Natural killer cell (primary cell): ENCODE measurements around the gene BAG3. TPM values are rescaled to one million over a fixed set of nuclear protein-coding genes. Genes with fewer than 3 reads are reported as not detected.

Experiments used
- ATAC-seq, 3 donors: fragments of 150-1000 bp in 2 of 3; fragments of 200-7000 bp in 1 of 3; cut with Tn5 transposase; 1 replicate in 1 of 3; 2 replicates in 2 of 3; pipeline ENCODE4 v1.10.0; 2021; ENCODE audit warnings: mild to moderate bottlenecking in 2 of 3, moderate library complexity in 2 of 3
- DNase-seq, 2 donors: peaks; one replicate each; pipeline versions ENCODE4 v3.0.0 to v3.0.0-alpha.2; 2013 to 2021; ENCODE audit warnings: mixed read lengths in 1 of 2
- H3K27ac ChIP-seq: one replicate; pipeline ENCODE4 v1.5.1; 2013; ENCODE audit warnings: mild to moderate bottlenecking, low read length
- H3K27me3 ChIP-seq: one replicate; pipeline ENCODE4 v1.6.1; 2013; ENCODE audit warnings: low read length; ENCODE audit not compliant: control insufficient read depth, insufficient read depth
- H3K36me3 ChIP-seq: one replicate; pipeline ENCODE4 v1.6.1; 2013; ENCODE audit warnings: low read length; ENCODE audit not compliant: control insufficient read depth, insufficient read depth
- H3K4me1 ChIP-seq: one replicate; pipeline ENCODE4 v1.6.1; 2013; ENCODE audit warnings: low read length; ENCODE audit not compliant: control insufficient read depth, insufficient read depth
- H3K4me3 ChIP-seq: one replicate; pipeline ENCODE4 v1.5.1; 2013; ENCODE audit warnings: low read length
- H3K9me3 ChIP-seq: one replicate; pipeline ENCODE4 v1.6.1; 2013; ENCODE audit warnings: low read length; ENCODE audit not compliant: control insufficient read depth, insufficient read depth
- H3K27ac Mint-ChIP-seq, 2 donors: one replicate each; pipeline ENCODE4 v1.8.0; 2022; ENCODE audit warnings: mild to moderate bottlenecking in 2 of 2, mixed read lengths in 2 of 2, moderate library complexity in 1 of 2
- H3K27me3 Mint-ChIP-seq, 2 donors: one replicate each; pipeline ENCODE4 v1.8.0; 2022; ENCODE audit warnings: low read depth in 2 of 2, mixed read lengths in 2 of 2
- H3K36me3 Mint-ChIP-seq: one replicate; pipeline ENCODE4 v1.8.0; 2022; ENCODE audit warnings: mixed read lengths
- H3K4me1 Mint-ChIP-seq, 2 donors: one replicate each; pipeline ENCODE4 v1.8.0; 2022; ENCODE audit warnings: mixed read lengths in 2 of 2
- H3K4me3 Mint-ChIP-seq: one replicate; pipeline ENCODE4 v1.8.0; 2022; ENCODE audit warnings: mild to moderate bottlenecking, moderate library complexity, mixed read lengths
- H3K9me3 Mint-ChIP-seq, 2 donors: one replicate each; pipeline ENCODE4 v1.8.0; 2022; ENCODE audit warnings: mixed read lengths in 2 of 2
- WGBS: methylation state at CpG from one replicate; pipeline ENCODE4 v1.1.7; 2013; ENCODE audit warnings: missing lambda C conversion rate; ENCODE audit not compliant: insufficient coverage; 5-methylcytosine and 5-hydroxymethylcytosine counted together
- intact Hi-C: fragments of 100-400 bp; cut with micrococcal nuclease; formaldehyde crosslinking; loops from one replicate; pipeline ENCODE4 v1.14.2; 2022
- total RNA-seq, 4 donors: library from RNA; stranded (reverse); fragments of 120-200 nt in 1 of 4; gene quantifications; one replicate each; pipeline versions ENCODE4 v1.2.3 to v1.2.4, GENCODE V29; 2013 to 2022
- TF ChIP-seq, protein P1 (sequence below): fragments of 200-600 bp; IDR thresholded peaks from one replicate; pipeline ENCODE4 v1.8.0; 2022; ENCODE audit warnings: antibody characterized with exemption

BAG3 gene
- total RNA-seq, 3 donors from 2014 or later (not counting 1 experiment from before 2014, with no cell fraction given) = 7.6 to 9.7 (median 8.3) TPM

DNA sequence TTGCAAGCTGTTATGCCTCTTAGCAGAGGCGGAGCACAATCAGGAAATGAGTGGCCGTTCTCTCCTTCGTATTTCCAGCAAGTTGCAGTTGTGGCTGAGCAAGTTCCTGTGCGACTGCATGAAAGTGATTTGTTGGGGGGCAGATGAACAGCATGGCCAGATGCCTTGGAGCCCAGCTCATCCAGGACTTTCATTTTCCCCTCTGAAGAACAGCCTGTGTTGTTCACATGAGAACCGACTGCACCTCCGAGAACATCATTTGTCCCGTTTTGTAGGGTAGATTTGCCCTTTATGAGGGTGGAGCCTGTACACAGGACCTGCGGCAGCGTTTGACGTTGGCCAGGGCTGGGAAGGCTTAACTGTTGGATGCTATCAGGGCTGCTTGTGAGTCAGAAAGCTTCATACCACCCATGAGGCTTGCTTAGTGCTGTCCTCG is 4.4 kb downstream of the BAG3 start:
- DNase-seq (peak in 1 of 2 donors; percentile 68), ATAC-seq (no peak)
- intact Hi-C loops = no loop called here

DNA sequence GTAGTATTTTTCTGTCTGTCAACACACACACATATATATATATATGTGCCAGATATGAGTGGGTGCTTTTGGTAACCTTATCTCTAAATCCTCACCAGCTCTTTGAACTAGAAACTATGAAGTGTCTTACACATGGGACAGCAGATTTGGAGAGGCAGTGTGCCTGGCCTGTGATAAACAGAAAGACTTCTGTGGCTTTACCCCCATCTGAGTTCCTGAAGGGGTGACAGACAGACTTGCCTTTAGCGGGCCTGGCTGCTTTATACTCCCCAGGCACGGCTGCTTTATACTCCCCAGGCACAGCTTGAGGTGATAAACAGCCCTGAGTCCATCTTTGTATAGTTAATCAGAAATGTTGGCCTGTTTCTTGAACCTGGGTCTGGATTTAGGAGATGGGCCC is 5.6 kb downstream of the BAG3 start:
- H3K27me3 ChIP-seq = no peaks in the 10 kb centered on the region
- no peak overlapping the region for H3K4me3 ChIP-seq
- no peak overlapping the region for H3K27ac ChIP-seq
- intact Hi-C loops = no loop called here
- Mint-ChIP-seq H3K4me1 (peaks cover 15 to 20% of the 10 kb centered on the region in 2 donors), H3K27me3 (no peaks in the 10 kb centered on the region), H3K27ac (no peak overlapping the region), H3K36me3 (no peaks in the 10 kb centered on the region), H3K4me3 (no peak overlapping the region), H3K9me3 (no peaks in the 10 kb centered on the region)
- H3K4me1 ChIP-seq = peaks cover 3% of the 10 kb centered on the region
- H3K36me3 ChIP-seq = no peaks in the 10 kb centered on the region
- WGBS = 75% methylated on average over 2 of the region's 2 CpGs
- ATAC-seq (no peak), DNase-seq (no peak)
- TF ChIP-seq, protein P1, sequence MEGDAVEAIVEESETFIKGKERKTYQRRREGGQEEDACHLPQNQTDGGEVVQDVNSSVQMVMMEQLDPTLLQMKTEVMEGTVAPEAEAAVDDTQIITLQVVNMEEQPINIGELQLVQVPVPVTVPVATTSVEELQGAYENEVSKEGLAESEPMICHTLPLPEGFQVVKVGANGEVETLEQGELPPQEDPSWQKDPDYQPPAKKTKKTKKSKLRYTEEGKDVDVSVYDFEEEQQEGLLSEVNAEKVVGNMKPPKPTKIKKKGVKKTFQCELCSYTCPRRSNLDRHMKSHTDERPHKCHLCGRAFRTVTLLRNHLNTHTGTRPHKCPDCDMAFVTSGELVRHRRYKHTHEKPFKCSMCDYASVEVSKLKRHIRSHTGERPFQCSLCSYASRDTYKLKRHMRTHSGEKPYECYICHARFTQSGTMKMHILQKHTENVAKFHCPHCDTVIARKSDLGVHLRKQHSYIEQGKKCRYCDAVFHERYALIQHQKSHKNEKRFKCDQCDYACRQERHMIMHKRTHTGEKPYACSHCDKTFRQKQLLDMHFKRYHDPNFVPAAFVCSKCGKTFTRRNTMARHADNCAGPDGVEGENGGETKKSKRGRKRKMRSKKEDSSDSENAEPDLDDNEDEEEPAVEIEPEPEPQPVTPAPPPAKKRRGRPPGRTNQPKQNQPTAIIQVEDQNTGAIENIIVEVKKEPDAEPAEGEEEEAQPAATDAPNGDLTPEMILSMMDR = no peak
- no peaks in the 10 kb centered on the region for H3K9me3 ChIP-seq

More for the DNA sequence above, 4.4 kb downstream of the BAG3 start:
- Mint-ChIP-seq H3K27me3 (no peaks in the 10 kb centered on the region), H3K4me1 (peaks cover 18 to 22% of the 10 kb centered on the region in 2 donors), H3K27ac (no peak overlapping the region), H3K9me3 (no peaks in the 10 kb centered on the region), H3K36me3 (no peaks in the 10 kb centered on the region), H3K4me3 (no peak overlapping the region)
- Histone ChIP-seq H3K27ac (no peak overlapping the region), H3K4me3 (no peak overlapping the region), H3K4me1 (peaks cover 3% of the 10 kb centered on the region), H3K9me3 (no peaks in the 10 kb centered on the region), H3K27me3 (no peaks in the 10 kb centered on the region), H3K36me3 (no peaks in the 10 kb centered on the region)
- WGBS = 53% methylated on average over 11 of the region's 11 CpGs
- TF ChIP-seq, protein P1 = no peak

DNA sequence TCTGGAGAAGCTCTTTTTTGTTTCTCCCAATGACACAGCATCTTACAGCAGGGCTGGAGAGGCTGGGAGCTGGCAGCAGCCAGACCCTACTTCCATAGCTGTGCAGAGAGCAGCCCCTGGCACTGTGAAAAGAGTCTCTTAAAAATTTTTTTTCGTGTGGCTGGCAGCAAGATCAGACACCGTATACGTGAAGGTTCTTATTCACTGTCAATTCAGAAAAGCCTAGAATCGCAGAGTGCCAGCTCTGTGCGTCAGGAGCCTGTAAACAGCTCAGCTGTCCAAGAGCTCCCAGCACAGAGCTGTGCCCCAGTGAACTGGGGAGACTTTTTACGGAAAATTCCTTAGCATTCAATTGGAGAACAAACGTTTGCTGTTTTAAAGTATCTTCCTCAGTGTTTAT is 6.5 kb downstream of the BAG3 start:
- H3K4me1 Mint-ChIP-seq = peaks cover 8 to 16% of the 10 kb centered on the region in 2 donors

DNA sequence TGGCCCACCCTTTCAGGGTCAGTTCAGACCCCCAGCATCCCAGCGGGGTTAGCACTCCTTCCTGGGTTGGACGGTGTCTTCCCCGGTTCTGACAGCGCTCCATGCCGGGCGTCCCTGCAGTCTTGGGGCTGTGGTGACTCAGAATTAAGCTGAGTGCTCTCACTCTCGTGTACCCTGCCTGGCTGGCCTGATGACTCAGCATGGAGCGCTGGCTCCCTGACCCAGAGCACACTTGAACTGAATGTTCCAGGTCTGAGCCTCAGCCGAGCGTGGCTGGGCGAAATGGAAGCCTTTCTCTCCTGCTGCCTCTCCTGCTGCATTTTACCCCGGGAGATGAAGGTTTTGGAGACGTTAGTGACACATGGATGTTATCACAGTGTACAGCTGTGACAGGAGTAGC is 7.1 kb downstream of the BAG3 start:
- ATAC-seq (no peak), DNase-seq (no peak)
- Histone ChIP-seq H3K4me3 (no peak overlapping the region), H3K4me1 (peaks cover 5% of the 10 kb centered on the region), H3K36me3 (no peaks in the 10 kb centered on the region), H3K9me3 (no peaks in the 10 kb centered on the region), H3K27me3 (no peaks in the 10 kb centered on the region), H3K27ac (no peak overlapping the region)
- TF ChIP-seq, protein P1 = no peak
- 85% methylated on average over 13 of the region's 13 CpGs for WGBS
- Mint-ChIP-seq H3K9me3 (no peaks in the 10 kb centered on the region), H3K27ac (no peak overlapping the region), H3K36me3 (no peaks in the 10 kb centered on the region), H3K27me3 (no peaks in the 10 kb centered on the region), H3K4me1 (peaks cover 8 to 15% of the 10 kb centered on the region in 2 donors), H3K4me3 (no peak overlapping the region)
- intact Hi-C loops = no loop called here

More for the DNA sequence above, 6.5 kb downstream of the BAG3 start:
- no peak overlapping the region for H3K4me3 Mint-ChIP-seq
- DNase-seq = no peak
- intact Hi-C loops = no loop called here
- Histone ChIP-seq H3K9me3 (no peaks in the 10 kb centered on the region), H3K27me3 (no peaks in the 10 kb centered on the region), H3K27ac (no peak overlapping the region), H3K4me3 (no peak overlapping the region), H3K4me1 (peaks cover 3% of the 10 kb centered on the region), H3K36me3 (no peaks in the 10 kb centered on the region)
- H3K27me3 Mint-ChIP-seq = no peaks in the 10 kb centered on the region
- ATAC-seq = no peak
- H3K27ac Mint-ChIP-seq = no peak overlapping the region
- 92% methylated on average over 6 of the region's 7 CpGs for WGBS
- TF ChIP-seq, protein P1 = no peak
- H3K36me3 Mint-ChIP-seq = no peaks in the 10 kb centered on the region
- H3K9me3 Mint-ChIP-seq = no peaks in the 10 kb centered on the region
